H1 (cell line): ENCODE results near the gene ADGRL3. TPM values are rescaled to one million over a fixed set of nuclear protein-coding genes. Genes with fewer than 3 reads are reported as not detected.

Experiments
- CTCF ChIA-PET: fragments of 300-600 bp; sonication (Branson Sonifier 250); formaldehyde crosslinking; loops from one replicate; lab custom pipeline; 2021; ENCODE audit not compliant: partially characterized antibody; lab: Charles Lee
- POLR2A ChIA-PET: fragments of 300-600 bp; sonication (Branson Sonifier 250); formaldehyde crosslinking; loops from one replicate; lab custom pipeline; 2021; ENCODE audit warnings: inconsistent platforms; ENCODE audit not compliant: partially characterized antibody; lab: Charles Lee
- DNase-seq, 2 experiments: peaks; one replicate each; pipeline versions ENCODE4 v3.0.0 to v3.0.0-alpha.2; 2010 to 2022; ENCODE audit warnings: low spot score in 2 of 2, low read depth in 1 of 2, mixed read lengths in 1 of 2
- FAIRE-seq: peaks from 2 replicates; lab custom pipeline; 2011; peaks lifted over from hg19 to GRCh38; lab: Jason Lieb, UNC
- H2AFZ ChIP-seq: 2 replicates; pipeline ENCODE4 v1.8.1; 2012; ENCODE audit warnings: low read length, inconsistent platforms
- H2AK5ac ChIP-seq: 2 replicates; pipeline ENCODE4 v1.6.1; 2013; ENCODE audit warnings: low read depth, low read length
- H2BK120ac ChIP-seq: replicated peaks from 2 replicates; pipeline ENCODE3; 2013; ENCODE audit warnings: low read depth, low read length, inconsistent platforms
- H2BK12ac ChIP-seq: 2 replicates; pipeline ENCODE4 v1.6.1; 2013; ENCODE audit warnings: low read depth, low read length
- H2BK15ac ChIP-seq: 2 replicates; pipeline ENCODE4 v1.6.1; 2013; ENCODE audit warnings: low read length
- H2BK20ac ChIP-seq: 2 replicates; pipeline ENCODE4 v1.6.1; 2013; ENCODE audit warnings: low read length
- H2BK5ac ChIP-seq: 2 replicates; pipeline ENCODE4 v1.6.1; 2013; ENCODE audit warnings: low read depth, low read length
- H3K14ac ChIP-seq: 2 replicates; pipeline ENCODE4 v1.6.1; 2013; ENCODE audit warnings: inconsistent platforms; ENCODE audit not compliant: insufficient read length
- H3K18ac ChIP-seq: 2 replicates; pipeline ENCODE4 v1.6.1; 2013; ENCODE audit warnings: low read length; ENCODE audit errors: extremely low read depth
- H3K23ac ChIP-seq: 2 replicates; pipeline ENCODE4 v1.6.1; 2013; ENCODE audit warnings: inconsistent platforms; ENCODE audit not compliant: insufficient read length
- H3K23me2 ChIP-seq: 2 replicates; pipeline ENCODE4 v1.6.1; 2013; ENCODE audit warnings: low read depth, low read length
- H3K27ac ChIP-seq: 2 replicates; pipeline ENCODE4 v1.6.1; 2011; ENCODE audit warnings: low read depth, low read length, inconsistent platforms
- H3K27me3 ChIP-seq, 4 experiments: replicated peaks in 1 of 4; 1 replicate in 1 of 4; 2 replicates in 3 of 4; pipeline versions ENCODE4 v1.6.1 to v1.8.1; 2011 to 2013; ENCODE audit warnings: low read length in 3 of 4, mild to moderate bottlenecking in 3 of 4, inconsistent platforms in 2 of 4, mixed read lengths in 2 of 4, moderate library complexity in 1 of 4; ENCODE audit not compliant: control insufficient read depth in 3 of 4, insufficient read depth in 3 of 4; ENCODE audit errors: extremely low read depth in 1 of 4
- H3K36me3 ChIP-seq, 4 experiments: 2 replicates each; pipeline versions ENCODE4 v1.6.1 to v1.8.1; 2011 to 2013; ENCODE audit warnings: mild to moderate bottlenecking in 4 of 4, low read length in 3 of 4, moderate library complexity in 2 of 4, control low read depth in 1 of 4, inconsistent platforms in 1 of 4; ENCODE audit not compliant: insufficient read depth in 4 of 4, control insufficient read depth in 2 of 4
- H3K4ac ChIP-seq: replicated peaks from 2 replicates; pipeline ENCODE3; 2013; ENCODE audit warnings: low read length, low read depth, mixed read lengths, inconsistent platforms; ENCODE audit not compliant: insufficient read length
- H3K4me1 ChIP-seq, 4 experiments: replicated peaks in 1 of 4; 1 replicate in 1 of 4; 2 replicates in 3 of 4; pipeline versions ENCODE4 v1.6.1 to v1.8.1; 2011 to 2013; ENCODE audit warnings: low read length in 3 of 4, inconsistent platforms in 2 of 4, mixed read lengths in 1 of 4; ENCODE audit not compliant: insufficient read depth in 4 of 4, control insufficient read depth in 3 of 4
- H3K4me2 ChIP-seq, 2 experiments: 2 replicates each; pipeline versions ENCODE4 v1.6.1 to v1.8.1; 2011 to 2013; ENCODE audit warnings: low read depth in 2 of 2, low read length in 2 of 2, control low read depth in 1 of 2, inconsistent platforms in 1 of 2, mild to moderate bottlenecking in 1 of 2; ENCODE audit not compliant: insufficient read depth in 1 of 2
- H3K4me3 ChIP-seq, 4 experiments: fragments of 200-600, 300-600 bp in 1 of 4; sonication (generic), shearing (Covaris generic), sonication (Bioruptor Twin) in 1 of 4; 2 replicates each; pipeline versions ENCODE4 v1.5.1 to v1.8.1; 2011 to 2016; ENCODE audit warnings: low read length in 4 of 4, low read depth in 3 of 4, control low read depth in 2 of 4, inconsistent platforms in 2 of 4, mild to moderate bottlenecking in 2 of 4, mixed read lengths in 1 of 4, moderate library complexity in 1 of 4; ENCODE audit not compliant: insufficient read depth in 2 of 4; ENCODE audit errors: extremely low read depth in 1 of 4
- H3K56ac ChIP-seq: replicated peaks from 2 replicates; pipeline ENCODE3; 2013; ENCODE audit warnings: low read depth, mild to moderate bottlenecking, mixed read lengths, low read length, inconsistent platforms; ENCODE audit not compliant: insufficient read length
- H3K79me1 ChIP-seq: 2 replicates; pipeline ENCODE4 v1.6.1; 2013; ENCODE audit warnings: low read depth, low read length, control low read depth
- H3K79me2 ChIP-seq, 2 experiments: 2 replicates each; pipeline versions ENCODE4 v1.6.1 to v1.8.1; 2012 to 2013; ENCODE audit warnings: low read length in 2 of 2, mild to moderate bottlenecking in 2 of 2, inconsistent platforms in 1 of 2; ENCODE audit not compliant: insufficient read depth in 2 of 2, control insufficient read depth in 1 of 2
- H3K9ac ChIP-seq, 4 experiments: replicated peaks in 1 of 4; 1 replicate in 1 of 4; 2 replicates in 3 of 4; pipeline versions ENCODE4 v1.6.1 to v1.8.1; 2011 to 2013; ENCODE audit warnings: low read depth in 3 of 4, low read length in 3 of 4, control low read depth in 2 of 4, mild to moderate bottlenecking in 2 of 4, moderate library complexity in 2 of 4, inconsistent platforms in 1 of 4; ENCODE audit errors: extremely low read depth in 1 of 4
- H3K9me3 ChIP-seq, 2 experiments: 2 replicates each; pipeline versions ENCODE4 v1.6.1 to v1.8.1; 2012 to 2013; ENCODE audit warnings: mild to moderate bottlenecking in 2 of 2, moderate library complexity in 2 of 2, control low read depth in 1 of 2, inconsistent platforms in 1 of 2, low read depth in 1 of 2, low read length in 1 of 2, mixed read lengths in 1 of 2; ENCODE audit not compliant: insufficient read depth in 2 of 2
- H4K20me1 ChIP-seq, 2 experiments: replicated peaks in 1 of 2; 2 replicates each; pipeline versions ENCODE3 to v1.8.1; 2011 to 2013; ENCODE audit warnings: inconsistent platforms in 2 of 2, low read length in 2 of 2, mild to moderate bottlenecking in 1 of 2; ENCODE audit not compliant: insufficient read depth in 2 of 2, control insufficient read depth in 1 of 2
- H4K5ac ChIP-seq: 2 replicates; pipeline ENCODE4 v1.6.1; 2013; ENCODE audit warnings: low read length, low read depth, mixed read lengths, inconsistent platforms; ENCODE audit not compliant: insufficient read length
- H4K8ac ChIP-seq: 2 replicates; pipeline ENCODE4 v1.8.0; 2013; ENCODE audit warnings: mild to moderate bottlenecking, moderate library complexity, low read length, inconsistent platforms; ENCODE audit not compliant: insufficient read depth; ENCODE audit errors: extremely low read depth
- H4K91ac ChIP-seq: replicated peaks from 2 replicates; pipeline ENCODE3; 2013; ENCODE audit warnings: low read length, mixed read lengths, inconsistent platforms; ENCODE audit not compliant: insufficient read length
- HDAC2 ChIP-seq, 2 experiments: fragments of 300-600 bp in 1 of 2; sonication (generic) in 1 of 2; IDR thresholded peaks; 2 replicates each; pipeline ENCODE4 v1.6.1; 2011 to 2012; ENCODE audit warnings: low read depth in 2 of 2, low read length in 2 of 2, mild to moderate bottlenecking in 2 of 2, moderate library complexity in 2 of 2, borderline replicate concordance in 1 of 2, inconsistent platforms in 1 of 2
- MAX ChIP-seq: IDR thresholded peaks from 2 replicates; pipeline ENCODE4 v1.6.1; 2012; ENCODE audit warnings: inconsistent platforms
- NRF1 ChIP-seq: IDR thresholded peaks from 2 replicates; pipeline ENCODE4 v1.6.1; 2011; ENCODE audit warnings: mild to moderate bottlenecking, low read depth, low read length, improper control_type of control experiment
- RXRA ChIP-seq: IDR thresholded peaks from 2 replicates; pipeline ENCODE4 v1.6.1; 2011; ENCODE audit warnings: low read depth, mild to moderate bottlenecking, low read length, moderate library complexity; ENCODE audit not compliant: insufficient read depth
- SIN3A ChIP-seq, 2 experiments: IDR thresholded peaks in 1 of 2; conservative IDR thresholded peaks in 1 of 2; 2 replicates each; pipeline ENCODE4 v1.6.1; 2011 to 2012; ENCODE audit warnings: low read length in 2 of 2, improper control_type of control experiment in 1 of 2, low read depth in 1 of 2, mild to moderate bottlenecking in 1 of 2
- SRF ChIP-seq: IDR thresholded peaks from 2 replicates; pipeline ENCODE4 v1.6.1; 2011; ENCODE audit warnings: mild to moderate bottlenecking, low read depth, low read length, moderate library complexity
- WGBS, 2 experiments: shearing (Covaris generic) in 1 of 2; methylation state at CpG; one replicate each; pipeline versions ENCODE4 v1.1.6 to v1.1.7; 2013 to 2015; ENCODE audit warnings: low lambda C conversion rate in 2 of 2, mixed read lengths in 2 of 2, inconsistent platforms in 1 of 2, low coverage in 1 of 2, missing lambda C conversion rate in 1 of 2; ENCODE audit not compliant: insufficient replicate concordance in 2 of 2, insufficient coverage in 1 of 2, insufficient read length in 1 of 2; ENCODE audit errors: extremely low coverage in 1 of 2, missing lambda C conversion rate in 1 of 2; 5-methylcytosine and 5-hydroxymethylcytosine counted together
- polyA plus RNA-seq, 7 experiments: library from polyadenylated mRNA; depleted of rRNA in 3 of 7; stranded (reverse) in 5 of 7; unstranded in 2 of 7; fragments of >200 nt in 5 of 7; fragments of 200-250 nt in 2 of 7; gene quantifications; 1 replicate in 5 of 7; 2 replicates in 1 of 7; 4 replicates in 1 of 7; pipeline versions ENCODE4 v1.2.1 to v1.2.3, GENCODE V29; 2011 to 2013; ENCODE audit warnings: missing spikeins in 2 of 7, mixed read lengths in 2 of 7
- total RNA-seq: library from RNA; stranded (reverse); fragmentation: NEBNext Ultra II Directional; extraction: Animal tissue kit (Norgen Biotek cat#: 25700); gene quantifications from 2 replicates; pipeline ENCODE4 v1.2.1, GENCODE V29; 2021

Gene ADGRL3
- total and polyA plus RNA-seq, 2 of the 8 experiments (the other 6 are each of a cell fraction or from before 2014, with no cell fraction given), result 6.6 to 13.0 TPM

DNA sequence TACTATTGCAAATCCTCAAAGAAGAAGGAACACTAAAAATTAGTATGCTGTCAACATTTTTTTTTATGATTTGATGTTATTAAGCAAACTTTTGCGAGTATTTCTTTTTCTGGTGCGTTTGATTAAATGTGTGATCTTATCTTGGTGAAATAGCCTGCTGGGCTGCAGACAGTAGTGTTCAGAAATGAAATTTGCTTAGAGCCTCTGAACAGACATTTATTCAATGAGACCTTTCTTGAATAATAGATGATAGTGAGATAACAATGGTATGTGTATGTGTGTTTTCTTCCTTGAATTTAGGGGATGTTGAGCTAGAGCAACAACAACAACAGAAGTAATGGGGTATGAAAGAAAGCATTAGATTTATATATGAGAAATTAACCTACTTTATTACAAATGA is 12.7 kb downstream of the ADGRL3 start:
- H3K4me3 ChIP-seq, result no peak overlapping the region
- TF ChIP-seq RXRA (no peak), HDAC2 (IDR thresholded peaks at IDR 0.05; ENCODE audit: borderline replicate concordance in 1 of 2, low read depth in 2 of 2, low read length in 2 of 2) (no peak), MAX (no peak), NRF1 (no peak), SIN3A (conservative IDR thresholded peaks at IDR 0.05 in 1 of 2, IDR thresholded peaks at IDR 0.05 in 1 of 2; ENCODE audit: low read depth in 1 of 2, low read length in 2 of 2) (no peak), SRF (no peak)
- no peak overlapping the region for H2AK5ac ChIP-seq
- FAIRE-seq (no peak), DNase-seq (no peak)
- no peak overlapping the region for H4K91ac ChIP-seq
- no peak overlapping the region for H3K9ac ChIP-seq
- no peak overlapping the region for H3K4me2 ChIP-seq
- no peaks in the 10 kb centered on the region; a peak in 1 of 4 replicates for H3K9me3 ChIP-seq
- WGBS, 2 experiments, result 88% methylated on average over 2 of the region's 2 CpGs; no CpG with 5 or more reads in 1 of the 2 experiments
- H4K8ac ChIP-seq, result no peak overlapping the region
- peaks cover 0 to 54% of the 10 kb centered on the region in 2 experiments; a peak in 2 of 4 replicates for H3K79me2 ChIP-seq
- no peak overlapping the region for H2AFZ ChIP-seq
- no peak overlapping the region for H2BK5ac ChIP-seq
- ChIA-PET POLR2A (no interaction called here), CTCF (interaction anchor here (1.1 kb wide), 1 partner anchor 14 kb away, joined by 3 read pairs; no protein-coding TSS in a partner anchor)
- H2BK12ac ChIP-seq, result no peak overlapping the region
- H3K56ac ChIP-seq, result no peak overlapping the region
- 0 out of 2 replicates have a peak, but pooled peaks cover 2% of the 10 kb centered on the region for H3K79me1 ChIP-seq
- H3K27me3 ChIP-seq, result no peaks in the 10 kb centered on the region
- H4K5ac ChIP-seq, result no peak overlapping the region
- no peak overlapping the region for H3K14ac ChIP-seq
- no peak overlapping the region for H3K4ac ChIP-seq
- no peaks in the 10 kb centered on the region for H3K36me3 ChIP-seq
- H3K18ac ChIP-seq, result no peak overlapping the region
- H4K20me1 ChIP-seq, result peaks cover 0 to 1% of the 10 kb centered on the region in 2 experiments
- no peaks in the 10 kb centered on the region for H3K23me2 ChIP-seq
- H3K23ac ChIP-seq, result no peak overlapping the region
- no peak overlapping the region for H2BK15ac ChIP-seq
- no peak overlapping the region for H3K27ac ChIP-seq
- no peak overlapping the region for H2BK20ac ChIP-seq
- no peaks in the 10 kb centered on the region; a peak in 1 of 7 replicates for H3K4me1 ChIP-seq
- H2BK120ac ChIP-seq, result no peak overlapping the region
